SKM-1 (cell line): ENCODE data around the gene CLCNKA.
A peak's percentile ranks its signal among the peaks of the same experiment; 100 is the strongest.
"Not testable (repeated sequence)": the region's sequence is repeated elsewhere in the genome, so short reads cannot be mapped to it uniquely, and the experiment has no call there.

ENCODE experiments used
- DNase-seq: peaks from one replicate; lab custom pipeline; 2025; ENCODE audit not compliant: unreplicated experiment; lab: John Stamatoyannopoulos, UW

The CLCNKA gene

DNA sequence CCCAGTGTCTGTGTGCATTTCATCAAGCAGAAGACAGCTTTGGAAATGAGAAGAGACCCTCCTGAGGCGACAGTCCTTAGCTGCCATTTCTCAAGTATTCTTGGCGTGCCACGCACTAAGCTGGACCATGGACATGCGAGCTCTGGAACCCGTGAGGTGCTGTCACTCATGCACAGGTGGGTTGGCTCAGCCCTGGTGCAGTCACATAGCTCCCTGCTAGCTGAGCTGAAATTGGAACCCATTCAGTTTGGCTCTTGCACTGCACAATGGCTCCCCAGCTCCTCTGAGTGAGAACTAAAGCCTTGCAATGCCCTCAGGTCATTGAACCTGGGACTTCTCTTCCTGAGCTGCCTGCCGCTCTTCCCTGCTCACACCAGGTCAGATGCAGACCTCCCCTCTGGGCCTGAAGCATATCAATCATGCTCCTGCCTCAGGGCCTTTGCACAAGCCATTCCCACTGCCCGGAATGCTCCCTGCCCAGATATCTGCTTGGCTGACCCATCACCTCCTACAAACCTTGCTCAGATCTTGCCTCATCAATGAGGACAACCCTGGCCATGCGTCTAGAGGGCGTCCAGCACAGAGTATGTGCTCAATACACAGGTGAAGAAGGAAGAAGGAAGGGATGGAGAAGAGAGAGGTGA lies 24.1 kb upstream of the CLCNKA start:
- no peak for DNase-seq

DNA sequence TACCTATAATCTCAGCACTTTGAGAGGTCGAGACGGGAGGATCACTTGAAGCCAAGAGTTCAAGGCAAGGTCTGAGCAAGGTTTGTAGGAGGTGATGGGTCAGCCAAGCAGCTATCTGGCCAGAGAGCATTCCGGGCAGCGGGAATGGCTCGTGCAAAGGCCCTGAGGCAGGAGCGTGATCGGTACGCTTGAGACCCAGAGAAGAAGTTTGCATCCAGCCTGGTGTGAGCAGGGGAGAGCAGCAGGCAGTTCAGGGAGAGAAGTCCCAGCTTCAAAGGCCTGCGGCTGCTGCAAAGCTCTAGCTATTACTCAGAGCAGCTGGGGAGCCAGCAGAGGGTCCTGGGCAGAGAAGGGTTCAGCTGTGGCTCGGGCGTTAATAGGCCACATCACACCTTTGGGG lies 22.9 kb upstream of the CLCNKA start:
- no peak for DNase-seq

DNA sequence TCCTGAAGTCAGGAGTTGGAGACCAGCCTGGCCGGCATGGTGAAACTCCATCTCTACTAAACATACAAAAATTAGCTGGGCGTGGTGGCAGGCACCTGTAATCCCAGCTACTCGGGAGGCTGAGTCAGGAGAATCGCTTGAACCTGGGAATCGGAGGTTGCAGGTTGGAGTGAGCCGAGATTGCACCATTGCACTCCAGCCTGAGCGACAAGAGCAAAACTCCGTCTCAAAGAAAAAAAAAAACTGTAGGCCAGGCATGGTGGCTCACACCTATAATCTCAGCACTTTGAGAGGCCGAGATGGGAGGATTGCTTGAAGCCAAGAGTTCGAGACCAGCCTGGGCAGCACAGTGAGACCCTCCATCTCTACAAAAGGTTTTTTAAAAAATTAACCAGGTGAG lies 20.6 kb upstream of the CLCNKA start:
- DNase-seq: not testable (repeated sequence)

GRCh38 chr1:16005597-16005996 lies 16.2 kb upstream of the CLCNKA start:
- no peak for DNase-seq

GRCh38 chr1:16006010-16006409 lies 15.8 kb upstream of the CLCNKA start:
- DNase-seq: no peak

DNA sequence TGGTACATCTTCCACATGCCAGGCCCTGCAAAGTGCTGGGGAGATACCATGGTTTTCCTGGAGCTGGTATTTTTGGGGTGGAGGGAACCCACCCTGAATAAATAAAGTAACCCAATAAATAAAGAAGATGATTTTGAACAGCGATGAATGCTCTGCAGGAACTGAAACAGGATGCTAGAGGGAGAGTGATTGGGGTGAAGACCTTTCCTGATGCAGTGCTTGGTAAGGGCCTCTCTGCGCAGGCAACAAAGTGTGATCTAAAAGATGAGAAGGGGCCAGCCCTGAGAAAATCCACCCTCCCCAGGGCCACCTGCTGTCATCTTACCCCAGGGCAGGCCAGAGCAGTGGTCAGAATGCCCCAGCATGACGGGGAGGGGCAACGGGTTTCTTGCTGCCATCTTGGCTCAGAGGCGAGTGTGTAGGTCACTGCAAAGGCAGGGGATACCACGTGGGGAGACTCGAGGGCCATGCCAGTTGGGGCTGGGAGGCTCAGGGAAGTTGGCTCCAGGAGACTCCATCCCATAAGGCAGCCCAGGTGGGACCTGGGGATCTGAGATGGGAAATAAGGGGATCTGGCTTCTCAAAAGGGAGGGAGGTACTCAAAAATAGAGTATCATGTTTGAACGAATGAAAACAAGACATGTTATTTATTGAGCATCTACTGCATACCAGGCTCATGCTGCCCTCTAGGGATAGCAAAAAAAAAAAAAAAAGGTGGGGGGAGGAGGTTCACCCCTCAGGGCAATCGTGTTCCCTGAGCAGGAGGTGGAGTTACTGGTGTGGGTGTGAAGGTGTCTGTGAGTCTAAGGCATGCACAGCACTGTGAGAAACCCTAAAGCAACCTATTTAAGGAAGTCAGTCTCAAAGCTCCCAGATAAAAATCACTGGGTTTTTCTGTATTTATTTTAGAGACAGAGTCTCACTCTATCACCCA lies 15.0 kb upstream of the CLCNKA start:
- DNase-seq: peak; percentile 21

DNA sequence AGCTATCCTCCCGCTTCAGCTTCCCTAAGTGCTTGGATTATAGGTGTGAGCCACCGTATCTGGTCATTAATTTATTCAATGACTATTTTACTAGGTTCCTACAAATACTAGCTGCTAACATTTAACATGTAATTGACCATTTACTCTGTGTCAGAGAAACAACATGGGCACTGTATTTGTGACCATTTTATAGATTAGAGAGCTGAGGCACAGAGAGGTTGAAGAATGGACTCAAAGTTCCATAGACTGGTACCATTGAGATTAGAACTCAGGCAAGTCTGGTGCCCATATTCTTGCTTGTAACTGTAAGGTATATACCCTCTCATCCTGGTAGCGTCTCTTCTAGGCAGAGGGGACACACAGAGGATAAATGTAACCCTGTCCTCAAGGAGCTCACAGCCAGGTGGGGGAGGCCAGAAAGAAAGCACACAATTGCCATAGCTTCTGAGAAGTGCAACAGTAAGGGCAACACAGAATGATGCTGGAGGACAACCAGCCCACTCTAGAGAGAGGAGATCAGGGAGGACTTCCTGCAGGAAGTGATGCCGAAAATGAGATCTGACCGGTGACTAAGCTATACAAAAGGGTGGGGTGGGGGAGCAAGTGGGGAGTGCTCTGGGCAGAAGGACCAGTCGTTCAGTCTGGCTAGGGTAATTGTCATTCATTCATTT lies 14.0 kb upstream of the CLCNKA start:
- no peak for DNase-seq

- DNase-seq: peak; percentile 33
These were observed 12.8 kb upstream of the CLCNKA start for GRCh38 chr1:16009030-16009460.

DNA sequence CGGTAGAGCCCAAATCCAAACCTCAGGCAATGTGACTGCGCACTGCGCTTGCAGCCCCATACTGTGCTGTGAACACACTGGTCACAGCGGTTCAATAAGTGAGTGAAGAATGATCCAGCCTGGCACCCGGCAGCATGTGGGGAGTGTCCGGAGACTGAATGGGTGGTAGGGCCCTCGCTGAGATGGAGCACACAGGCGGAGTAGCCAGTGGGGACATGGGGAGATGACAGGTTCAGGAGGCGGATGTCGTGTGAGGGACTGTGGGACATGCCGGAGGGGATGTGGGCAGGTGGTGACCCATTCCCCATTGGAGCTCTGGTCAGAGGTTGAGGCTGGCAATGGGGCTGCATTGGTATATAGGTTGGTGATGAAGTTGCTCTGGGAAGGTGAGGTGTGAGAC lies 12.2 kb upstream of the CLCNKA start:
- DNase-seq: no peak

DNA sequence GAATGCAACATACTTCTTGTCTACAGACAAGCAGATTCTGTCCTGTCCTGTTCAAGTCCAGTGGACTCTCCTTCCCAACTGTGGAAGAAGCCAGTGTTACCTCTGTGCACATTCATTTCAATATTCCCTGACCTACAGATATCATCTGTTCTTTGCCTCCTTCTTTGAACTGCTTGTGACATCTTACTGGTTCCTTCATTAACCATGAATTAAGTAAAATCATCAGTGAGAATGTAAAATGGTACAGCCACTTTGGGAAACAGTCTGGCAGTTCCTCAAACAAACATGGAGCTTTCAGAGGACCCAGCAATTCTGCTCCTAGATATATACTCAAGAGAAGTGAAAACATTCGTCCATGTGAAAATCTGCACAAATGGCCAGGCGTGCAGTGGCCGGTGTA lies 11.0 kb upstream of the CLCNKA start:
- DNase-seq: no peak

DNA sequence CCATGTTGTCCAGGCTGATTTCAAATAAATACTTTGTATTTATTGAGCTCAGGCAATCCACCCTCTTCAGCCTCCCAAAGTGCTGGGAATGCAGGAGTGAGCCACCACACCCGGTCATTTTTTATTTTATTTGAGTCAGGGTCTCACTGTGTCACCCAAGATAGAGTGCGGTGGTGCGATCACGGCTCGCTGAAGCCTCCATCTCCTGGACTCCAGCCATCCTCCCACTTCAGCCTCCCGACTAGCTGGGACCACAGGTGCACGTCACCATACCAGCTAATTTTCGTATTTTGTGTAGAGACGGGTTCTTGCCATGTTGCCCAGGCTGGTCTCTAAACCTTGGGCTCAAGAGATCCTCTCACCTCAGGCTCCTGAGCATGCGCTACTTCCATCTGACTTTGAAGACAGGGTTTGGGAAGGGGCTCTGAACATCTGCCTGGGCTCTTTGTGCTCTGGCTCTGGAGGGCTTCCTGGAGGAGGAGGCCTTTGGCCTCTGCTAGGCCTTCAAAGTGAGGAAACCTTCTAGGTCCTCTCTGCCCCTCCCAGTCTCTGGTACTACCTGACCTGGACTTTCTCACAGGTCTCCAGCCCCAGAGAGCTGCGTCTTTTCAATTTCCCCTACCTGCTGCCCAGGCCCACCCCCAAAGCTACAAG lies 9.8 kb upstream of the CLCNKA start:
- no peak for DNase-seq

DNA sequence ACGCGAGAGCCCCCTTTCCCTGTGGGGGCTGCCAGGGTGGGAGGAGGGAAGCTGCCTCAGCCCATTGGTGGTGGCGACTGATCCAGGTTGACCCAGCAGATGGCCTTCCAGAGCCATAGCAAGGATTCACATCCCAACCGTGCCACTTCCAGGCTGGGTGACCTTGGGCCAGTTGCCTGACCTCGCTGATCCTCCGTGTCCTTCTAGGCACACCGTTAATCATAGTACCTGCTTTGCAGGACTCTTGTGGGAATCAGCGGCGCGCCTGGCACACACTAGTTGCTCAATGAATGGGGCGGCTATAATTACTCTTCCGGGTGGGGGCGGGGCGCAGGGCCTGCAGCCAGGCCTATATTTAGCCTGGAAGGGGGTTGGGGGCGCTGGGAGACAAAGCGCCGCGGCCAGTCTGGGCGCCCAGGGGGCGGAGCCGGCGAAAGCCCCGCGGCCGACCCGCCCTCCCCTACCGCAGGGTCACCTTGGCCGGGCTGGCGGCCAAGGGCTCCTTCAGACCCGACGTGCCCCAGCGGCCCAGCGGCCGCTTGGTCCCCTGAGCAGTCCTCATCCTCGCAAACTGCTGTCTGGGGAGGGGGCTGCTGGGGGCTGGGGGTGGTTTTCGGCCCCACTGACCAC lies 9.1 kb upstream of the CLCNKA start:
- DNase-seq: peak; percentile 57

GRCh38 chr1:16013220-16013907 lies 8.5 kb upstream of the CLCNKA start:
- no peak for DNase-seq

- no peak for DNase-seq
These were observed 8.0 kb upstream of the CLCNKA start for GRCh38 chr1:16013908-16014258.

GRCh38 chr1:16014509-16015482 lies 7.0 kb upstream of the CLCNKA start:
- DNase-seq: no peak

DNA sequence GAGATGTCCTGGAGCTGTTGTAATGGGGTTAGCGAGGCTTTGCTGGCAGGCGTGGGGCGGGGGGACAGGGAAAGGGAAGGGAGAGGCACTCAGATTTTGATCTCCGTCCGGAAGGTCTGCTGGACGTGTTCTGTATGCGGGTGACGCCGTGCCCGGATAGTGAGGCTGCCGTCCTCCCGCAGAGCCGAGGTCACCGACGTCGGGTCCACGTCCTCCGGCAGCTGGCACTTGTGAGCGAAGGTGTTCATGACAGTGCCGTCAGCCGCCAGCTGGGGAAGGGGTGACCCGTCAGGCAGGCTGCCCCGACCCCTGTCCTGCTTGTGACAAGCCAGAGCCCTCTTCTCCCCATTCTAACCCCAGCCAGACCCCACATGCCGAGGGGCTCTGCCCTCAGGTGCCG lies 6.3 kb upstream of the CLCNKA start:
- no peak for DNase-seq

- no peak for DNase-seq
These were observed 5.6 kb upstream of the CLCNKA start for GRCh38 chr1:16015960-16016901.

DNA sequence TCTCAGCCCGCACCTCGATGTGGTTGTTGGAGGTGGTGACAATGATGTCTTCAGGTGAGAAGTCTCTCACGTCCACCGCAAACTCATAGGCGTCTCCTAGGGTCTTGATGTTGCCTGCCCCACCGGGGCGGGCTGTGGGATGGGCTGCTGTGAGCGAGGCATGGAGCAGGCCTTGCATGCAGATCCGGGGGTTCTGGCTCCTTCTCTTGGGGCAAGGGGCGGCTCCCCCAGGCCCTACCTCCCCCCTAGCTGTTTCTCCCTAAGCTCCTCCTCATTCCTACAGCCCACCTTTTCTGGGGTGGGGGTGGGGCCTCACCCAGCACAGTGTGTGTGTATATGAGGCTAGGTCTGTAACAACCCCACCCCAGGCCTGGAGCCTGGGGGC lies 4.8 kb upstream of the CLCNKA start:
- no peak for DNase-seq
